GM18502 (cell line): ENCODE data around the gene RASD1.

Experiments
- ATAC-seq: cut with Tn5 transposase; IDR thresholded peaks from one replicate; pipeline ENCODE4 v1.9.1; 2021; ENCODE audit warnings: mild to moderate bottlenecking; ENCODE audit not compliant: unreplicated experiment, poor library complexity

RASD1 gene

GRCh38 chr17:17496189-17497064, at the start of gene RASD1:
RASD1 (minus strand) TSS chr17:17496395; CDS start chr17:17496181, 214 bp downstream.
- peak; percentile 80 for ATAC-seq

DNA sequence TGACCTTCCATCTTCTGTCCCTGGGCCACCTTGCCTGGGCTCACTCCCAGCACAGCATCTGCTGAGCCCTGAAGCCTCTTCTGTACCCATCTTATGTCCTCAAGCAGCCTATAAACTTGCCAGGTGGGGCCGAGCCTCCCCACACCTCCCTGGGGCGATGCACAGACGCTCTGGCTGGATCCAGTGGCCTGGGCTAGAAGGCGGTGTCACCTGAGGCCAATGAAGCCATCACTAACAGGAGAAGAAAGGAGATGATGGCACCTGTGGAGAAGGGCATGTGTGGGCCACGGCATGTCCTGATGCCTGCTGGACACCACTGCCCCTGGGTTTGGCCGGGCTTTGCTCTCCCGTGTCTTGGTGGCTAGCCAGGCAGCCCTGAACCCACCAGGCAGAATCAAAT, 49.8 kb upstream of the RASD1 start:
- no peak for ATAC-seq

DNA sequence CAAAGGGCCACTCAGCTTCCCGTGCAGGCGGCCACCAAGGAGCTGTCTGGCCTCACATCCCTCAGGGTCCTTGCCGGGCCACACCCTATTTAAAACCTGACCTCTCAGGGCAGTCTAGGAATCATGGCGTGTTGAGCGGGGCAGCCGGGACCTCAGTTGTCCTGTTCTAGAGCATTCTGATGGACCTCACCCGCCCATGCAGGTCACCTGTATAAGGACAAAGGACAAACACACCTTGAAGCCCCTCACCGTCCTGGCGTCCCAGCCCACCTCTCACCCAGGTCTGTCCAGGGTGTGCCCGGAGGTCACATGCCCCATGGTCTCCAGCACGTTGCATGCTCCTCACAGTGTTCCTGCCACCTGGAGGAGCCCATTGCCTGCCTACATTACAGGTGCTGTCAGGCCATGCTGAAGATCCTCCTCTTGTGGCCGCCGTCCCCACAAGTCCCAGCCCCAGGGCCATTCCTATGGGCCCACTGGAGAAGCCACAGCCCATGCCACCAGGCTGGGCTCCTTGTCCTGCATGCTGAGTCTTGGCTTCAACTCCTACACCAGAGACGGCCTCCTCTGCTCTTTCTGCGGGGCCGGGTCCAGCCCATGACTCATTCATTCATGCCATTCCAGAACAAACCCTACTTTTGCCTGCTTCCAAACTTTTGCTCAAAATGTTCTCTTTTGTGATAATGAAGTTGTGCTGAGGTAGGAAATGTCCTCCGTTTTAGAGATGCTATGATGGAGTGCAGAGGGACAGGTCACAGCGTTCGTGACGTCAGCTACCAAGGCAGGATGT, 49.0 kb upstream of the RASD1 start:
- ATAC-seq, result no peak

- no peak for ATAC-seq
Observed at GRCh38 chr17:17542906-17543635, 46.9 kb upstream of the RASD1 start.

DNA sequence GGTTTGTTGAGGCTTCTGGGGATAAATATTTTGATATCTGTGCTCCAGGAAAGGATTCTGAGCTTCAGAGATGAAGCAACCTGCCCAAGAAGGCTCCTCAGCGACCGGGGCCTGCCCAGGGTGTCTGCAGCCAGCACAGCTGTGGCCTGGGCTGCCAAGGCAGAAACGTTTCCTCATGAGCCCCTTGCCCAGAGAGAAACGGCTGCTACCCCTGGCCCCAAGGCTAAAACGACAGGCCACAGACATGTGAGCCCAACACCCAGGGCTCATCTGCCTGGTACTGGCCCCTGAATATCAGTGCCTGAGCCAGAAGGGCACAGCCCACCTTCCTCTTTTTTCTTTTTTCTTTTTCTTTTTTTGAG, 45.4 kb upstream of the RASD1 start:
- no peak for ATAC-seq

- no peak for ATAC-seq
Observed at GRCh38 chr17:17540935-17541639, 44.9 kb upstream of the RASD1 start.

- ATAC-seq, result no peak
Observed at GRCh38 chr17:17540278-17540906, 44.2 kb upstream of the RASD1 start.

DNA sequence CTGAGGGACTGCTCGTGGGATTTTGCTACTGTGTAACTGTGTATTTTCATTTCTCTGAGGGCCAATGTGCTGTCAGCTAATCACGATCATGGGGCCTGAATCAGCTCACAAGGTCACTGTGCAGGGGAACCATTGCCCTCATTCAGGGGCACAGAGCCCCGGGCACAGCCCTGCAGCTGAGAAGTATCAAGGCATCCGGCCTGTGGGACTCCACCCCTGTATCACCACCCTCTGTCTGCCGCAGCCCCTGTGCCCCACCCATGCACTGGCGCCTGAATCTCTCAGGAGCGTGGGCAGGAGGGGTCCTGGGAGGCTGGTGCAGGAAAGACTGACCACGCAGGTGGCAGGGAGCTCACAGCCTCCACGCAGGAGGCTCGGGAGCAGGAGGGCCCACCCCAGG, 43.4 kb upstream of the RASD1 start:
- no peak for ATAC-seq

DNA sequence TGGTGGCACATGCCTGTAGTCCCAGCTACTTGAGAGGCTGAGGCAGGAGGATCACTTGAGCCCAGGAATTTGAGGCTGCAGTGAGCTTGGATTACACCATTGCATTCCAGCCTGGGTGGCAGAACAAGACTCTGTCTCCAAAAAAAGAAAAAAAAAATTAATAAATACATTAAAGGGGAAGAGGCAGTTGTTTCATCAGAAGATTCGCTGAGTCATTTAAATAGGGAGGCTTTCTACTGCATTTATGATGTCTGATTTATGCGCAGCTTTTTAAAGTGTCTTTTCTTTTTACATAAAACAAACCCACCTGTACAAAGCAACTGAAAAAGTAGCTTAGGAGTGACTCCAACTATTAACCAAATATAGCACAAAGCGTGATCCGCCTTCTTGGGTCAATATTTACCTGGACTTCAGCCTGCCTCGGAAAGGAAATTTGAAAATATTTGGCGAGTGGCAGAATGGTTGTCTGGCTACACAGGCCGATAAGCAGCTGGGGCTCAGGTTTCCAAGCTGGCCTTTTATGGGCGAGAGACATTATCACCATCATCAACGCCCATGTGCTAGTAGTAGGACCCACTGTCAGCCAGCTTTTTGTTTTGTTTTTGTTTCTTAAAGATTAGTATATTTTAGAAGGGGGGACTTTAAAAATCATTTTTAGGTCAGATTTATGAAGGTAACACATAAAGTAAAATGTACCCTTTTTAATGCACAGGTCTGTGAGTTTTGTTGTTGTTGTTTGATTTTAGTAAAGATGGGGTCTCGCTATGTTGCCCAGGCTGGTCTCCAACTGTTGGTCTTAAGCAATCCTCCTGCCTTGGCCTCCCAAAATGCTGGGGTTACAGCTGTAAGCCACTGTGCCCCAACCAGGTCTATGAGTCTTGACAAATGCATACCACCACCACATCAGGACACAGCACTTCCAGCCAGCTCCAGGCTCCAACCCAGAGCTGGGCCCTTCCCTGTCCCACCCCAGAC, 42.5 kb upstream of the RASD1 start:
- ATAC-seq, result no peak

- ATAC-seq, result no peak
Observed at GRCh38 chr17:17537311-17538099, 41.3 kb upstream of the RASD1 start.

GRCh38 chr17:17536702-17537101, 40.5 kb upstream of the RASD1 start:
- ATAC-seq, result no peak

- no peak for ATAC-seq
Observed at GRCh38 chr17:17535957-17536356, 39.8 kb upstream of the RASD1 start.

- no peak for ATAC-seq
Observed at GRCh38 chr17:17533901-17534441, 37.8 kb upstream of the RASD1 start.

- ATAC-seq, result no peak
Observed at GRCh38 chr17:17532991-17533390, 36.8 kb upstream of the RASD1 start.

- no peak for ATAC-seq
Observed at GRCh38 chr17:17531156-17531555, 35.0 kb upstream of the RASD1 start.

DNA sequence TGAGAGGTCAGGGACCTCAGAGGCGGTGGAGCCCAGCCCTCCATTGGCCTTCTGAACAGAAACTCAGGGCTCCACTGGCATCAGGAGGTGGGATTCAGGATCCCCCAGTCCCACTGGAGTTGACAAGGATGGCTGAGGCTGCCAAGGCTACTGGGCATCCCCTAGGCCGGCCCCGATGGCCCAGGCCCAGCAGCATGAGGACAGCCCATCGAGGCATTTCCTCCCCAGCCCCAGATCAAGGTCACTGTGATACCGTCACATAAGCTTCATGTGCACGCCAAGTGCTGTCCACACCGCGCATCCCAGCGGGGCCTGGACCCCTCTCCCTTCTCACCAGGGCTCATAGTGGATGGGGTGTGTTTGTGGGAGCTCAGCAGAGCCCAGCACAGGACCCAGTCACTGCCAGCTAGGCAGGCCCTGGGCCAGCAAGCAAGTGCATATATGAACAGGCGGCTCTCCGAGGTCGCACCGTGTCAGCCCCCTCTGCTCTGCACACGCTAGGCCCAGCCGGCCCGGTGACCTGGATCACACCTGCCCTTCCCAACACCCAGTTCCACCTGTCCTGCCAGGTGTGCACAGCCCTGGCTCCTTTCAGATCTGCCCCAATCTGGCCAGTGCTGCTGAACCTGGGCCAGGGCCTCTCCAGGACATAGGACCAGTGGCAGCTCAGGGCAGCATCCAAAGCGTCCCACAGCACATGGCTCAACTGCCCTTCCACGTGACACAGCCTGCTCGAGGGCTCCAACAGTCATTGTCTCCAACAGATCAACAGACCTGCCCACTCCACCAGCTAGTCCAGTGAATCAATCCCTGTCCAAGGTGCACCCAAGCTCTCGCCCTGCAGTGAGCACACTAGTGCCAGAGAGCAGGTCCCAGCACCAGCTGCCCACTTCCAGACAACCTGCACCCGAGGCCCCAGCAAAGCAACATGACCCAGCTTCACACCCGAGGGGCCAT, 32.8 kb upstream of the RASD1 start:
- ATAC-seq, result no peak
